Mesothelial cell of epicardium (in vitro differentiated cells): ENCODE data around the gene DDX11. TPM values are rescaled to one million over a fixed set of nuclear protein-coding genes. Genes with fewer than 3 reads are reported as not detected.
"Not testable (repeated sequence)": the region's sequence is repeated elsewhere in the genome, so short reads cannot be mapped to it uniquely, and the experiment has no call there.

Experiments
- DNase-seq, 2 experiments: peaks; one replicate each; pipeline ENCODE4 v3.0.0; 2021; ENCODE audit warnings: low spot score in 2 of 2; ENCODE audit not compliant: unreplicated experiment in 2 of 2
- H3K27ac Mint-ChIP-seq: 2 replicates; pipeline ENCODE4 v1.8.0; 2021; ENCODE audit warnings: mixed read lengths
- H3K27me3 Mint-ChIP-seq: 2 replicates; pipeline ENCODE4 v1.8.0; 2021; ENCODE audit warnings: low read depth, mixed read lengths
- H3K36me3 Mint-ChIP-seq: 2 replicates; pipeline ENCODE4 v1.8.0; 2021; ENCODE audit warnings: mixed read lengths
- H3K4me1 Mint-ChIP-seq: 2 replicates; pipeline ENCODE4 v1.8.0; 2021; ENCODE audit warnings: mixed read lengths
- H3K4me3 Mint-ChIP-seq: 2 replicates; pipeline ENCODE4 v1.8.0; 2021; ENCODE audit warnings: mild to moderate bottlenecking, moderate library complexity, mixed read lengths
- H3K9me3 Mint-ChIP-seq: 2 replicates; pipeline ENCODE4 v1.8.0; 2021; ENCODE audit warnings: mixed read lengths
- total RNA-seq: library from RNA; stranded (reverse); gene quantifications from 3 replicates; pipeline ENCODE4 v1.2.1, GENCODE V29; 2021
- TF ChIP-seq, protein P1 (sequence below): fragments of 200-600 bp; sonication (generic); IDR thresholded peaks from one replicate; pipeline ENCODE4 v1.5.0; 2021; ENCODE audit warnings: antibody characterized with exemption; ENCODE audit not compliant: unreplicated experiment

The DDX11 gene
- total RNA-seq, 1 donor from 2014 or later: 114 TPM

DNA sequence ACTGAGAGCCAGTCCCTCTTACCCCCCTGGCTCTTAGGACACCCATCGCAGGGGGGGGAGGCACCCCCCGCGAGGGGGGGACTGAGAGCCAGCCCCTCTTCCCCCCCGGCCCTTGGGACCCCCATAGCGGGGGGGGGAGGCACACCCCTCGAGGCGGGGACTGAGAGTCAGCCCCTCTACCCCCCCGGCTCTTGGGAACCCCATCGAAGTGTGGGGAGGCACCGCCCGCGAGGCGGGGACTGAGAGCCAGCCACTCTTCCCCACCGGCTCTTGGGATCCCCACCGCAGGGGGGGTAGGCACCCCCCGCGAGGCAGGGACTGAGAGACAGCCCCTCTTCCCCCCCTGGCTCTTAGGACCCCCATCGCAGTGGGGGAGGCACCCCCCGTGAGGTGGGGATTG is 48.8 kb downstream of the DDX11 start:
- H3K9me3 Mint-ChIP-seq: no peaks in the 10 kb centered on the region
- no peaks in the 10 kb centered on the region for H3K36me3 Mint-ChIP-seq
- no peak for DNase-seq
- TF ChIP-seq, protein P1, sequence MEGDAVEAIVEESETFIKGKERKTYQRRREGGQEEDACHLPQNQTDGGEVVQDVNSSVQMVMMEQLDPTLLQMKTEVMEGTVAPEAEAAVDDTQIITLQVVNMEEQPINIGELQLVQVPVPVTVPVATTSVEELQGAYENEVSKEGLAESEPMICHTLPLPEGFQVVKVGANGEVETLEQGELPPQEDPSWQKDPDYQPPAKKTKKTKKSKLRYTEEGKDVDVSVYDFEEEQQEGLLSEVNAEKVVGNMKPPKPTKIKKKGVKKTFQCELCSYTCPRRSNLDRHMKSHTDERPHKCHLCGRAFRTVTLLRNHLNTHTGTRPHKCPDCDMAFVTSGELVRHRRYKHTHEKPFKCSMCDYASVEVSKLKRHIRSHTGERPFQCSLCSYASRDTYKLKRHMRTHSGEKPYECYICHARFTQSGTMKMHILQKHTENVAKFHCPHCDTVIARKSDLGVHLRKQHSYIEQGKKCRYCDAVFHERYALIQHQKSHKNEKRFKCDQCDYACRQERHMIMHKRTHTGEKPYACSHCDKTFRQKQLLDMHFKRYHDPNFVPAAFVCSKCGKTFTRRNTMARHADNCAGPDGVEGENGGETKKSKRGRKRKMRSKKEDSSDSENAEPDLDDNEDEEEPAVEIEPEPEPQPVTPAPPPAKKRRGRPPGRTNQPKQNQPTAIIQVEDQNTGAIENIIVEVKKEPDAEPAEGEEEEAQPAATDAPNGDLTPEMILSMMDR: no peak
- H3K4me1 Mint-ChIP-seq: peaks cover 7% of the 10 kb centered on the region
- H3K27me3 Mint-ChIP-seq: peaks cover 14% of the 10 kb centered on the region
- no peak overlapping the region for H3K27ac Mint-ChIP-seq
- H3K4me3 Mint-ChIP-seq: no peak overlapping the region

DNA sequence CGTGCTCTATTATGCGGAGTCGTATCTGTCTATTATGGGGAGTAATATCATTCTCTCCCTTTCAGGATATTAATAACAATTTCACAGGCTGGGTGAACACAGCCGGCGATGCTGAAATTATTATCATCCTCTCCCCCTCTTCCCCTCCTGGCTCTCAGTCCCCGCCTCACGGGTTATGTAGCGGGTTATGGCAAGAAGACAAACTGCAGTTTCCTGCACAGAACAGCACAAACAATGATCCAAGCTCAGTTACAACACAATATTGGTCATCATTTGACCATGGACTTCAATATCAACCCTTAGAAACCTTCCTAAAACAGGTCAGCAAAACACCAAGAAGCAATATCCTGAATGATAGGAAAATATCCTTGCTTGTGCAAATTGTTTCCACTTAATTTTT is 50.5 kb downstream of the DDX11 start:
- H3K4me3 Mint-ChIP-seq, H3K36me3 Mint-ChIP-seq, H3K4me1 Mint-ChIP-seq, DNase-seq, H3K9me3 Mint-ChIP-seq, H3K27ac Mint-ChIP-seq, H3K27me3 Mint-ChIP-seq: not testable (repeated sequence)

DNA sequence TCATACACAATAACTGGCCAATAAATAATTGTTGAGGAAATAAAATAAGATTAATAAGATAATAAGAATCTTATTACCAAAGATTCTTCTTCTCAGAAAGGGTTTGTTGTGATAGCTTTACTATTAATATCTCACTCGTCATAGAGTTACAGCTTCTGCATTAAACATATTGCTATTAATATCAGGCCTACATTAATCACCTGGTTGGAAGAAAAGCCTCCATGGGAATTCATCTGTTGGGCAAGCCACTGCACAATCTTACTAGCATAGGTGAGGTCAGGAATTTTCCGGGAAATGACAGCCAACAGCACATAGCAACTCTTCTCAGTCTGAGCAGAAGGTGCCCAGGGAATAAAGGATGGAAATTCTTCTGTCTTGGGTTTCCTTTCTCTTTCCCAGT is 51.5 kb downstream of the DDX11 start:
- not testable (repeated sequence) for H3K27ac Mint-ChIP-seq, H3K27me3 Mint-ChIP-seq, H3K36me3 Mint-ChIP-seq, H3K9me3 Mint-ChIP-seq, DNase-seq, H3K4me3 Mint-ChIP-seq, H3K4me1 Mint-ChIP-seq

DNA sequence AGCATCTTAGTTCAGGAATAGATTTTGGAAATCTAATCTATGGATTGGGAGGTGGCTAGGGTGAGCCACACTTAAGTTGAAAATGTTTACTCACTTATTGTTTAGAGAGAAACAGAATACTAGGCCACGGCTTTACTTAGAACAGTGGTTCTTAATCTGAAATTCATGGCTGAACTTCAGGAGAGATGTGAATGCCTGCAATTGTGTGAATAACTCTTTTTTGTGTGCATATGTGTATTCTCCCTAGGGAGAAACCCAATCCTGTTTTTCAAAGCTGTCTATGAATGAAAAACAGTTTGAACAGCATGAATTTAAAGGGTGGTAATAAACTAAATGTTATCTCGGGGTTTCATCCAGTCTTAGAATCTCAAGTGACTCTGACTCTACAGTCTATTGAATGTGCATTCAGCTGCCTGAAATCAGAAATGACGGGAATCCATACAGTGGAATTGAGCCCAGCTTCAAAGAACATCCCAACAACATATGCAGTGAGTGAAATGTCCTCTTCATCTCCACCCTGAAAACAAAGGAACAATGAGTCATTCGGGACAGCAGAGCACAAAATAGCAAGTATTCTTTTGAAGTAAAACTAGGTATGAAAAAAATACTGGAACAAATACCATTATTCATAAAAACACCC is 53.7 kb downstream of the DDX11 start:
- not testable (repeated sequence) for H3K27ac Mint-ChIP-seq, H3K4me3 Mint-ChIP-seq, H3K9me3 Mint-ChIP-seq, DNase-seq, H3K27me3 Mint-ChIP-seq, H3K36me3 Mint-ChIP-seq
- peaks cover 11% of the 10 kb centered on the region for H3K4me1 Mint-ChIP-seq

DNA sequence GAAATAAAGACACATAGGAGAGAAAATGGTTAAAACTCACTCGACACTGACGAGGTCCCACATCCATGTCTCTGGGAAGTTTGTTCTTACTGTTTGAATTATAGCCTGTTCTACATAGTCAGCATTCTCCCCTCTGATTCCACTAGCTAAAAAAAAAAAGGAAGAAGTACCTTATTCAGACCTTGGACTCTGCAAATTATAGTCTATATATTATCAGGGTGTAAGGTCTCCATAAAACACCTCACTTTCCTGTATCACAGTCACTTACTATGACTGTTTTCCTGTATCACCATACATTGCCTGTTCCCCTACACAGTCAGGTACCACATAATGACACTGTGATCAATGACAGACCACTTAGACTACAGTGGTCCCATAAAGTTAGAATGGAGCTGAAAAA is 62.9 kb downstream of the DDX11 start:
- H3K9me3 Mint-ChIP-seq: peaks cover 13% of the 10 kb centered on the region
- H3K27ac Mint-ChIP-seq, H3K36me3 Mint-ChIP-seq, H3K4me1 Mint-ChIP-seq, H3K27me3 Mint-ChIP-seq, H3K4me3 Mint-ChIP-seq, DNase-seq: not testable (repeated sequence)

DNA sequence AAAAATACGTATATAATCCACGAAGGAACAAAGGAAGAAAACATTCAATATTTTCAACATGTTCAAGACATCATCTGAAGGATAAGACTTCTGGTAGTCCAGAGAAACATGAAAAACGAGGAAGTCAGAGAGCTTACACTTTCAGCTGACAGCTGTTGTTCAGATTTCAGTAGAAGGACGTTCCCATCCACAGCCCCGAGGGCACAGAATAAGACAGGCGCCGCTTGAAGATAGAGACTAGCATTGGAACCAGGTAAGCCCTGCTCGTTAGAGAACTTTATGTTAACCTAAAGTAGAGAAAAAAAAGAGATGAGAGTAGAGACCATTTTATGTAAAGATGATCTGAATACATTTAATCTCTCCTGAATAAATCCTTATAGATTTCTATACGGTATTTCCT is 71.1 kb downstream of the DDX11 start:
- H3K9me3 Mint-ChIP-seq, H3K36me3 Mint-ChIP-seq, H3K4me1 Mint-ChIP-seq, H3K27ac Mint-ChIP-seq, DNase-seq, H3K4me3 Mint-ChIP-seq, H3K27me3 Mint-ChIP-seq: not testable (repeated sequence)

DNA sequence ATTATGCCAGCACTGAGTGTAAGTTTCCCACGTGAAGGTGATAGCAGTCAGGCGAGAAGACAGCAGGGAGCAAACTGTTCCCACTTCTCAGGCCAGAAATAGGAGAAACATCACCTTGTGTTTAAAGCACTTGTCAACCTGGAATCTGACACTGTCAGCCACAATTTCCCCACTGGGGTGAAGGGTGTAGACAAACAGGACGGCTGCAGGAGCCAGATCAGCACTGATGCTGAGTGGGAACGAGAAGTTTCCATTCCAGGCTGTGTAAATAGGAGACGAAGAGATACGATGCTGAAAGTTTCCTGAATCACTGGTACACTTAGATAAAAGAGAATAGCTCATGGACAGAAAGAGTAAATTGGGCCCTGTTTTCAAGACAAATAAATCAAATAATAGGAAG is 71.6 kb downstream of the DDX11 start:
- not testable (repeated sequence) for DNase-seq, H3K27me3 Mint-ChIP-seq, H3K27ac Mint-ChIP-seq, H3K4me1 Mint-ChIP-seq, H3K36me3 Mint-ChIP-seq, H3K4me3 Mint-ChIP-seq, H3K9me3 Mint-ChIP-seq

DNA sequence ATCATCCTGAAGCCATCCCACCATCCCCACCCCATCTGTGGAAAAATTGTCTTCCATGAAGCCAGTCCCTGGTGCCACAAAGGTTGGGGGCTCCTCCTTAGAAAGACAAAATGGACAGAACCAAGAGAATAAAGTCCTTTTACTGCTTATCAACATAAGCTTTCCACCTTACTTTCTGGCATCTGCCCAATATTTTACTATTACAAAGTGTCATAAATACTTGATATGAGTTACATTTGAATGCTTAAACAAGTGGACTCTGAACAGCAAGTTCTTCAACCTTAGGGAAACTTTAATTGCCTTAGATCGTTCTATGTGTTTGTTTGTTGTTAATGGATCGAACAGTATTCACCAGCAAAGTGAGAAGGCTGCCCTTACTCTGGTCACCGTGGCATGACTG is 73.8 kb downstream of the DDX11 start:
- H3K36me3 Mint-ChIP-seq, DNase-seq, H3K27me3 Mint-ChIP-seq, H3K27ac Mint-ChIP-seq, H3K9me3 Mint-ChIP-seq, H3K4me3 Mint-ChIP-seq: not testable (repeated sequence)
- peaks cover 14% of the 10 kb centered on the region for H3K4me1 Mint-ChIP-seq

DNA sequence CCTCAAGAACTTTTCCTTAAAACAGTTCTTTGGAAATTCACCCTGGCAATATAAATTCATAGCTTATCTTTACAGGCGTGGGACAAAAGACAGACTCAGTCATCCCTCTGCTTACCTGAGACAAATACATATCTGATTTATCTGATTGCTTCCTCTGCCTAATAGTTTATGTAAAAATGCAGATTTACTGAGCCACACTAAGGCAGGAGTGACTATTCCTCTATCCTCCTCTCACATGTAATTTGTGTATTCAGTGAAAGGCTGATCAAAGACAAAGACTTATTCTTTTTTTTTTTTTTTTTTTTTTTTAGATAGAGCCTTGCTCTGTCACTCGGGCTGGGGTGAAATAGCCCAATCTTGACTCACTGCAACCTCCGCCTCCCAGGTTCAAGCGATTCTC is 77.1 kb downstream of the DDX11 start:
- H3K4me1 Mint-ChIP-seq: peaks cover 28% of the 10 kb centered on the region
- not testable (repeated sequence) for H3K36me3 Mint-ChIP-seq, H3K27me3 Mint-ChIP-seq, H3K4me3 Mint-ChIP-seq, DNase-seq, H3K9me3 Mint-ChIP-seq
- peak overlapping the region; percentile 40 for H3K27ac Mint-ChIP-seq

Other genes starting within 250 kb of the DDX11 start
- gene TSPAN11, start 147.1 kb upstream of the DDX11 start, total RNA-seq: 19.7 to 20.6 TPM (median 19.8 TPM) in 3 replicates